ENCODE data around the gene PNPLA6.

Gene PNPLA6

DNA sequence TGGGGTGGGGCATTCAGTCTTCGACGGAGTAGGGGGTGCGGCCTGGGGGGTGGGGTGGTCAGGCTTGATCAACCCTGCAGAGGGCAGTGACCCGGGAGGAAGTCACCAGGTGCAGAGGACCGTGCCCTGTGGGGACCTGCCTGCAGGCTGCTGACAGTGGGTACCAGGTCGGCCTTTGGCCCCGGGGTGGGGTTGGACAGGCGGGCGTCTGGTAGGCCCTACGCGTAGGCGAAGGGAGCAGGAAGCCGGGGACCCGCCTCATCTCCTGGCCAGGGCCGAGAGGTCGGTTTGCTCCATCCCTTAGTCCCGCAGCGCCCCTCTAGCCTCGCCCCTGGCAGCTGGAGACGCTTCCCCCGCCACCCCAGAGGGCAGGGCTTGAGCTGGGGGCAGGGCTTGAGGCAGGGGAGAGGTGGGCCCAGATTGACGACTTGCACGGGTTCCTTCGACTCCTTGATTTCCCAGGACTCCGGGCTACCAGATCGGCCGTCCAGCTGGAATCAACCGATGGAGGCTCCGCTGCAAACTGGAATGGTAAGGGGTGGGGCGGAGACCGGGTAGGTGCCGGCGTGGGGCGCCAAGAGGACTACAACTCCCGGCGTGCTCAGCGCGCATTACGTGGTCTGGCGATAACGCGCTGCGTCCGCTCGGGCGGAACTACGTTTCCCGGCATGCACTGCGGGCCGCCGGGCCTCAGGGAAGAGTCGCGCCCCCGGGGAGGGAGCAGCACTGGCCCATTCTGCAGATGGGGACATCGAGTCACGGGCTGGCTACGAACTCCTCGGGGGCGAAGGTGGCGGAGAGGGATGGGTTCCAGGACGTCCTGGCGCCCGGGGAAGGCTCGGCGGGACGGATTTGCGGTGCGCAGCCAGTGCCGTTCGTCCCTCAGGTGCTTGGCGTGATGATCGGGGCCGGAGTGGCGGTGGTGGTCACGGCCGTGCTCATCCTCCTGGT, at the start of gene PNPLA6:
Gene PNPLA6, plus strand, starts transcription at position 671 of the 951 bp plus-strand sequence. Its CDS starts 72 bp downstream, at position 743.
- in situ Hi-C loops (cut with MboI; ENCODE audit: low sequenced_read_pairs), result no loop called here

- in situ Hi-C loops (cut with MboI; ENCODE audit: low sequenced_read_pairs), result no loop called here
These were observed 48.6 kb upstream of the PNPLA6 start for GRCh38 chr19:7486923-7487322.

DNA sequence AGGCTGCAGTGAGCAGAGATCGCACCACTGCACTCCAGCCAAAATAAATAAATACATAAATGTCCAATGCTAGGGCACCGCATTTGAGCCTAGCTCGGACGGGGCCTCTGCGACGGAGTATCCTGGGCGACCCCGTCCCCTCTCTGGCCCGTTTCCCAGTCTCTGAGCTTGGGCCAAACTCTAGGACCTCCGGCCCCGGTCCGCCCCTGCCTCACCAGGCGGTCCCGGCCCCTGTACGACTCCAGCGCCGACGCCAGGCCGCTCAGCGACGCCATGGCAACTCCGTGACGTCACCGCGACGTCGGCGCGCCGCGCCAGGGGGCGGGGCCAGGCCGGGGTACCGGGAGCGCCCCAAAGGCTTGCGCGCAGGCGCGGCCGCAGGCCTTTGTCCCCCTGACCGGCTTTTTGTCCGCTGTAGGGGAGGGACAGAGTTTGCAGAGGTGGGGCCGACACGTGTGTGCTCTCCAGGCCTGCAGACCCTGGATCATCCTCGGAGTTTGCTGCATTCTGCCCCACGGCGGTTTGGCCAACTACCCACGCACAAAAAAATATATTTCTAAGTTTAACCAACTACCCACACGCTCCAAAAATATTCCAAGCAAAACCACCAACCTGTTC, 46.7 kb upstream of the PNPLA6 start, which contains the start of gene PEX11G:
Gene PEX11G, minus strand, starts transcription at position 300 of the 618 bp plus-strand sequence. Its CDS starts 25 bp downstream, at position 275.
- in situ Hi-C loops (cut with MboI; ENCODE audit: low sequenced_read_pairs), result no loop called here

DNA sequence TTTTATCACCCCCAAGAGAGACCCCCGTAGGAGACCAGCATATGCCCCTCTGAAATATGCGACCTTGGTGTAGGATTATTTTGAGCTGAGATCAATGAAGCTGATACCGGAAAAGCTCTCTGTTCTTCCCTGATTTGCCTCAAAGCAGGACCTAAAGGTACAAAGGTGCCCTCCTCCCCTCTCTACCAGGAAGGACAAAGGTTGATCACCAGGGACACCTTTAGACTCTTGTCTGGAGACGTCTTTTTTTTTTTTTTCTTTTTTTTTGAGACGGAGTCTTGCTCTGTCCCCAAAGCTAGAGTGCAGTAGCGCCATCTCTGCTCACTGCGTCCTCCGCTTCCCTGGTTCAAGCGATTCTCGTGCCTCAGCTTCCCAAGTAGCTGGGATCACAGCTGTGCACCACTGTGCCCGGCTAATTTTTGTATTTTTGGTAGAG, 45.9 kb upstream of the PNPLA6 start:
- in situ Hi-C loops (cut with MboI; ENCODE audit: low sequenced_read_pairs), result no loop called here

- in situ Hi-C loops (cut with MboI; ENCODE audit: low sequenced_read_pairs), result no loop called here
These were observed 43.4 kb upstream of the PNPLA6 start for GRCh38 chr19:7492142-7492541.

- in situ Hi-C loops (cut with MboI; ENCODE audit: low sequenced_read_pairs), result no loop called here
These were observed 43.0 kb upstream of the PNPLA6 start for GRCh38 chr19:7492558-7492957.

DNA sequence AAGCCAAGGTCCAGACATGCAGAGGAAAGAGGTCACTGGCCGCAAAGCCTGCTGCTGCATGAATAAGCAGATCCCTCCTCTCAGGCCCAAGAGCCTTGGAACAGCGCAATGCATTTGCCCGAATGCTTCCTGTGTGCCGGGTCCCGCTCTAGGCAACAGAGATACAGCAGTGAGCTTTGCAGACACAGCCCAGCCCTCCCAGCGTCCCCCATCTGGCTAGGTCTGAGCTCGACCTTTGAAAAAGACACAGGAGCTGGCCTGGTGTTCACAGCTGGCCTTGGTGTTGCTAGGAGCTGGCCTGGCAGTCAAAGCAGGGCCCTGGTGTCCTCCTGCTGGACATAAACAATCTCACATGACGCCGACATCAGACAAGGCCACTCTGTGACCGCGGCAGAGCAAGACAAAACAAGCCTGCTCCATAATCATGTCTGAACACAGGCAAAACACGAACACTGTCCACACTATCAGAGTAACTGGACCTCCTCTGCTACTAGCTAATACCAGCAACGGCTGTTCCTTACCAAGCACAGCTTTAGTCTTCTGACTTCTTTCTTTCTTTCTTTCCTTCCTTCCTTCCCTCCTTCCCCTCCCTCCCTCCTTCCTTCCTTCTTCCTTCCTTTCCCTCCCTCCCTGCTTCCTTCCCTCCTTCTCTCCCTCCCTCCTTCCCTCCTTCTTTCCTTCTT, 41.0 kb upstream of the PNPLA6 start:
- in situ Hi-C loops (cut with MboI; ENCODE audit: low sequenced_read_pairs), result no loop called here

DNA sequence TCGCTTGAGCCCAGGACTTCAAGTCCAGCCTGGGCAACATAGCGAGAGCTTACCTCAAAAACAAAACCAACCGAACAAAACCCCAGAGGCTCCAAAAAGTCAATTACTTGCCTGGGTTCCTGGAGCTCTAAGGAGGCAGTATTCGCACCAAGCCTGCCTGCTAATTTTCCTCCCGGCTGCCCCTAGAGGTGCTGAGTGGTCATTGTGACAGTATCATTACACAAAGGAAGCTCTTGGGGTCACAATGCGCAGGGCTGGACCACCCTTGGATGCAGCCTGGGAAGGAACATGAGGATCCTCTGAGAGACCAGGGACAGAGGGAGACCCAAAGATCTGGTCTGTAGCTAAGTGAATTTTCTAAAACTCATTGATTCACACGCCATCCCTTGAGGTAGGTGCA, 38.2 kb upstream of the PNPLA6 start:
- in situ Hi-C loops (cut with MboI; ENCODE audit: low sequenced_read_pairs), result no loop called here

- in situ Hi-C loops (cut with MboI; ENCODE audit: low sequenced_read_pairs), result no loop called here
These were observed 34.6 kb upstream of the PNPLA6 start for GRCh38 chr19:7500811-7501450.

DNA sequence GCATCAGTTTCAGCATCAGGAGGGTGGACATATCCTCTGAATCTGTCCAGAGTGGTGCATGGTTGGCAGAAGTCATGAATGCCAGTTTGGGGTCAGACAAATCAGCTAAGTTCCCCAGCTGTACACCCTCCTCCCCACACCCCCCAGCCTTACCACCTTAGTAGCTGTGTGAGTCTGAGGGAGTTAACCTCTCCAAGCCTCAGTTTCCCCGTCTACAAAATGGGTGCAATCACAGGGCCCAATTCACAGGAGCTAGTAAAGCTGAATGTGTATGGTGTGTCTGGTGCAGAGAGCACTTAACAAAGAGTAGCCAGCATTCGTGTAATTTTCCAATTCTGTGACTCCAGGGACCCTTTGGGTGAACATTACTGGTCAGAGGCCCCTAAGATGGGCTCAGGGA, 33.0 kb upstream of the PNPLA6 start:
- in situ Hi-C loops (cut with MboI; ENCODE audit: low sequenced_read_pairs), result no loop called here

GRCh38 chr19:7504684-7505083, 30.8 kb upstream of the PNPLA6 start:
- in situ Hi-C loops (cut with MboI; ENCODE audit: low sequenced_read_pairs), result no loop called here

DNA sequence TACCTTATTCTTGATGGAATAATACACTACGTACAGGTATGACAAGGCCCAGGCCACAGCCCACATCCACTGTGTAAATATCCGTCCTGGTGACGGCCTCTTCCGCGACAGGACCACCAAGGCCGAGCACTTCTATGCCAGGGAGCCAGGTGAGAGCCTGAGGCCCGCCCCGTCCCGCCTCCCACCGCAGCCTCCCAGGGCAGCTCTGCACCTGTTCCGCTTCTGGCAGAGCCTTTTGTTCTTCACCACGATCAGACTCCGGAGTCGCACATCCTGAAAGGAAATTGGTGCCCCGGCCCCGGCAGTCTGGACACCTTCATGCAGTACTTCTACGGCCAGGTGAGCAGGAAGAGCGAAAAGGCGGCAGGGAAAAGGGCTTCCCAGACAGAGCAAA, 30.2 kb upstream of the PNPLA6 start:
- in situ Hi-C loops (cut with MboI; ENCODE audit: low sequenced_read_pairs), result no loop called here

DNA sequence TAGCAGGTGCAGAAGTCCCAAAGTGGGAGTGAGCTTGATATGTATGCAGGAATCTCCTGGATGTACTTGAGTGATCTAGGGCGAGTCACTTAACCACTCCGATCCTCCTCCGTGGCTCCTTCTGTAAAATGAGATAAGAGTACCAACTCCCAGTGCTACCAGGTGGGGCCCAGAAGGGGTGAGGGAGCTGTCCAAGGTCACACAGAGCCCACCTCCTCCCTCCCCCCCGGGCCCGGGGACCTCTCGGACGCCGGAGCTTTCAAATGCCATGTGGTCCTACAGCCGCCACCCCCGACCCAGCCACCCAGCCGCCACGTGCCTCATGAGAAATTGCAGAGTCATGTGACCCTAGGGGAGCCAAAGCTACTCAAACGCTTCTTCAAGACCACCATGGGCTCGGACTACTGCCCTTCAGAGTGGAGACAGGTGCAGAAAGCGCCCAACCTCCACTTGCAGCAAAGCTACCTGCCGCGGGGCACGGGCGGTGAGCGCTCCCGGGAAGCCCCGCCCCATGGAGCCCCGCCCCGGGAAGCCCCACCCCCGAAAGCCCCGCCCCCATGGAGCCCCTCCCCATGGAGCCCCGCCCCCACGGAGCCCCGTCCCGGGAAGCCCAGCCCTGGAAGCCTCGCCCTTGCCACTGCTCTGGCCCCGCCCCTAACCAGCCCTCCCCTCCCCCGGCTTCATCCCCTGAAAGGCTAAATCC, 29.7 kb upstream of the PNPLA6 start:
- in situ Hi-C loops (cut with MboI; ENCODE audit: low sequenced_read_pairs), result no loop called here

DNA sequence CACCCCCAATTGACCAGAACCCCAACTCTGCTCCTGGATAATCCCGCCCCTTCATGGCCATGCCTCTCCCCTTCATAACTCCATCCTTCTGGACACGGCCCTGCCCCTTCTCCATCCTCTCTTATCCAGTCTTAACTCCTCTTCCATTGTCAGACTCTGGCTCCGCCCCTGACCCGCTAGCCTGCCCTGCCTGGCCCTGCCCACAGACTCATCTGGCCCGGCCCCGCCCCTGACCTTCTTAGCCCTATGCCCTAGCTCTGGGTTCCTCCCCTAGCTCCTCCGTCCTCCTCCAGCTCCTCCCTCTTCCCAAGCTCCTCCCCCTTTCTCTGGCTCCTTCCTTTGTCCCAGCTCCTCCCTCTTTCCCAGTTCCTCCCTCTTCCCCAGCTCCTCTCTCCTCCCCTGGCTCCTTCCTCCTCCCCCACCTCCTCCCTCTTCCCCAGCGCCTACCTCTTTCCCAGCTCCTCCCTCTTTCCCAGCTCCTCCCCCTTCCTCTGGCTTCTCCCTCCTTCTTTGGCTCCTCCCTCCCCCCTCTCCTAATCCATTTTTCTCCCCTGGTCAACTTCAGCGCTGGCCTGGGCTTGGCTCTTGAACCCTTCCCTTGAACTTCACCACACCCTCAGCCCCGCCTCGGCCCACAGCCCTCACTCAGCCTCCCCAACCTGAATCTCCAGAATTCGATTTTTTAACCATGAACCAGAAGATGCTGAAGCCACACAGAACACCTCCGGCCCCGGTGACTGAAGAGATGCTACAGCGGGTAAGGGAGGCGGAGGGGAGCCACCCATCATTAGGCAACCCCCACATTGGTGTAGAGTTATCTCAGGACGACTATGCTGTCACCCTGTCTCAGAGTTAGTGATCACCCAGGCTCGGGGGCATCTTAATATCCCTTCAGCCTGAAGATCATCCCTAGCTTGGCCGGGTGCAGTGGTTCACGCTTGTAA, 28.9 kb upstream of the PNPLA6 start:
- in situ Hi-C loops (cut with MboI; ENCODE audit: low sequenced_read_pairs), result no loop called here

- in situ Hi-C loops (cut with MboI; ENCODE audit: low sequenced_read_pairs), result no loop called here
These were observed 27.6 kb upstream of the PNPLA6 start for GRCh38 chr19:7507884-7508283.

GRCh38 chr19:7509625-7510024, 25.9 kb upstream of the PNPLA6 start:
- in situ Hi-C loops (cut with MboI; ENCODE audit: low sequenced_read_pairs), result no loop called here

DNA sequence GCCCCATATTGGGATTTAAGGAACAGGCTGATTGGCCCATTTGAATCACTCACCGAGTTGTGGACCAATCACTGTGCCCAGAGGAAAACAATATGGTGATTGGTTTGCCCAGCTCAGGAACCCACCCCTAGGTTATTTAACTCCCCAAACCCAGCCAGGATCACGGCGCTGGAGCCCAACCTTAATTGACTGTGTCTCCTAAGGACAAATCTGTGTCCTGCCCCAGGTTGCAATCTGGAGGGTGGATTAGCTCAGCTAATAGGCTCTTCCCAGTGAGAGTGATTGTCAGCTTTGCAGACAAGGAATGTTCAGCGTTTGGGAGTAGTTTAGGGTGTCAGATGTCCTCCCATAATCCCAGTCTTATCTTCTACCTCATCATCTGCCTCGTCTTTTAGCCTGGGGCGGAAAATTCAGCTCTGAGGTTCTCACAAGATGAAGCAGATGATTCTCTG, 23.1 kb upstream of the PNPLA6 start:
- in situ Hi-C loops (cut with MboI; ENCODE audit: low sequenced_read_pairs), result no loop called here

DNA sequence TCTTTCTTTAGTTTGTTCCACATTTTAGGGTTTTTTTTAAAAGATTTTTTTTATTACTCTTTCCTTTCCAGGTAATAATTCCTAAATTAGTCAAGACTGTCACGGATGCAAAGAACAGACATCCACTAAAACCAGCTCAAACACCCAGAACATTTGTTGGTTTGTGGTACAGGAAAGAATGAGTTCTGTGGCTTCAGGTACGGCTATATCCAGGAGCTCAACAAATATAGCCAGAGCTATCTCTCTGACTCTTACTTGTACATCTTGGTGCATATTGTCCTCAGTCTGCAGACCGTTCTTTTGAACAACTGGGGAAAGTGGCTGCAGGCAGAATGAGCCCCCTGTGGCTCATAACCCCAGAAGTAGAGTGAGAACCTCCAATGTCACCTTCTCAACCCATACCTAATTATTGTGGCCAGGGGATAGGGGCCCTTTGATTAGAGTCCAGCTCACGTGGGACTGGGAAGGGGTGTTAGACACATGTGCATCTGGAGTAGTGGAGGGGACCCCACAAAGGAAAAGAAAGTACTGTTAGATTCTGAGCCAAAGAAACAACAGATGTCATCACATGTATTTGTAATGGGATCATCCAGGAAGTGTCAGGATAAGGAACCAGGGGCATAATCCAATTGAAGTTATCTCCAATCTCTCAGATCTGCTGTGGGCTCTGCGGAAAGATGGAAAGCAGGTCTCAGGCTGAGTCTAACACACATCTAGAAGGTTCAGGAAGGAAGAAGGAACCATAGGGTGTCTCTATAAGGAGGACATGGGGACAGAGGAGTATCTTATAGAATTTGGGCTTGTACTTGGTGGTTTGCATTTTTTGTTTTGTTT, 21.5 kb upstream of the PNPLA6 start:
- in situ Hi-C loops (cut with MboI; ENCODE audit: low sequenced_read_pairs), result no loop called here

Measured in HL-60/S4 treated with retinoic acid at 250 ng/mL for 4 days and 3 days (cell line).